Muscle layer of duodenum (tissue), 2 donors: Measurements from ENCODE around the gene SYCE3.
"Not testable (repeated sequence)": the region's sequence is repeated elsewhere in the genome, so short reads cannot be mapped to it uniquely, and the experiment has no call there.

ENCODE experiments used
- H3K27ac ChIP-seq: one replicate; pipeline ENCODE4 v1.7.0; 2013; ENCODE audit warnings: mild to moderate bottlenecking, low read length
- H3K27me3 ChIP-seq: one replicate; pipeline ENCODE4 v1.7.0; 2013; ENCODE audit warnings: low read depth, mild to moderate bottlenecking, control low read depth, low read length
- H3K36me3 ChIP-seq, 2 donors: one replicate each; pipeline ENCODE4 v1.7.0; 2013; ENCODE audit warnings: low read length in 2 of 2, control low read depth in 1 of 2, mild to moderate bottlenecking in 1 of 2; ENCODE audit not compliant: insufficient read depth in 2 of 2, control insufficient read depth in 1 of 2
- H3K4me1 ChIP-seq, 2 donors: one replicate each; pipeline ENCODE4 v1.7.0; 2013; ENCODE audit warnings: low read length in 2 of 2, mild to moderate bottlenecking in 2 of 2, control low read depth in 1 of 2, moderate library complexity in 1 of 2; ENCODE audit not compliant: insufficient read depth in 2 of 2, control insufficient read depth in 1 of 2
- H3K4me3 ChIP-seq, 2 donors: one replicate each; pipeline ENCODE4 v1.7.0; 2013; ENCODE audit warnings: low read length in 2 of 2, low read depth in 1 of 2, mild to moderate bottlenecking in 1 of 2
- H3K9me3 ChIP-seq, 2 donors: one replicate each; pipeline ENCODE4 v1.7.0; 2013; ENCODE audit warnings: low read length in 2 of 2, control low read depth in 1 of 2, mild to moderate bottlenecking in 1 of 2; ENCODE audit not compliant: control insufficient read depth in 1 of 2
- donor health status: healthy.

Gene SYCE3

GRCh38 chr22:50522208-50522805 is 40.4 kb downstream of the SYCE3 start:
- peaks cover 6 to 27% of the 10 kb centered on the region in 2 donors for H3K4me1 ChIP-seq
- H3K36me3 ChIP-seq = peaks cover 20 to 50% of the 10 kb centered on the region in 2 donors
- H3K9me3 ChIP-seq = no peaks in the 10 kb centered on the region
- no peak overlapping the region for H3K27ac ChIP-seq
- H3K4me3 ChIP-seq = no peak overlapping the region
- H3K27me3 ChIP-seq = no peaks in the 10 kb centered on the region

- peaks cover 22 to 56% of the 10 kb centered on the region in 2 donors for H3K36me3 ChIP-seq
- peaks cover 6 to 21% of the 10 kb centered on the region in 2 donors for H3K4me1 ChIP-seq
- no peak overlapping the region for H3K27ac ChIP-seq
- H3K27me3 ChIP-seq = no peaks in the 10 kb centered on the region
- no peak overlapping the region for H3K4me3 ChIP-seq
- H3K9me3 ChIP-seq = no peaks in the 10 kb centered on the region
Observed at GRCh38 chr22:50521710-50522109, 41.0 kb downstream of the SYCE3 start.

GRCh38 chr22:50520826-50521453 is 41.8 kb downstream of the SYCE3 start:
- Histone ChIP-seq H3K4me3 (no peak overlapping the region), H3K4me1 (peaks cover 6 to 14% of the 10 kb centered on the region in 2 donors), H3K27ac (no peak overlapping the region), H3K27me3 (no peaks in the 10 kb centered on the region), H3K9me3 (no peaks in the 10 kb centered on the region), H3K36me3 (peaks cover 28 to 59% of the 10 kb centered on the region in 2 donors)

- peaks cover 6 to 14% of the 10 kb centered on the region in 2 donors for H3K4me1 ChIP-seq
- H3K27ac ChIP-seq, H3K9me3 ChIP-seq, H3K4me3 ChIP-seq, H3K27me3 ChIP-seq: not testable (repeated sequence)
- H3K36me3 ChIP-seq = peaks cover 28 to 59% of the 10 kb centered on the region in 2 donors
Observed at GRCh38 chr22:50520184-50520583, 42.5 kb downstream of the SYCE3 start.

- Histone ChIP-seq H3K9me3 (no peaks in the 10 kb centered on the region), H3K4me3 (no peak overlapping the region), H3K27ac (no peak overlapping the region), H3K36me3 (peaks cover 28 to 59% of the 10 kb centered on the region in 2 donors), H3K27me3 (no peaks in the 10 kb centered on the region), H3K4me1 (peaks cover 0 to 5% of the 10 kb centered on the region in 2 donors)
Observed at GRCh38 chr22:50519151-50519550, 43.6 kb downstream of the SYCE3 start.

- Histone ChIP-seq H3K27ac (no peak overlapping the region), H3K36me3 (peaks cover 28 to 59% of the 10 kb centered on the region in 2 donors), H3K27me3 (no peaks in the 10 kb centered on the region), H3K4me1 (no peaks in the 10 kb centered on the region), H3K4me3 (no peak overlapping the region), H3K9me3 (no peaks in the 10 kb centered on the region)
Observed at GRCh38 chr22:50518606-50519005, 44.1 kb downstream of the SYCE3 start.

GRCh38 chr22:50517495-50518260 is 45.0 kb downstream of the SYCE3 start:
- H3K36me3 ChIP-seq = peaks cover 28 to 51% of the 10 kb centered on the region in 2 donors
- H3K27ac ChIP-seq = no peak overlapping the region
- no peaks in the 10 kb centered on the region for H3K9me3 ChIP-seq
- no peaks in the 10 kb centered on the region for H3K27me3 ChIP-seq
- H3K4me1 ChIP-seq = no peaks in the 10 kb centered on the region
- H3K4me3 ChIP-seq = no peak overlapping the region

GRCh38 chr22:50516891-50517290 is 45.8 kb downstream of the SYCE3 start:
- H3K27me3 ChIP-seq = no peaks in the 10 kb centered on the region
- peaks cover 21 to 43% of the 10 kb centered on the region in 2 donors for H3K36me3 ChIP-seq
- no peak overlapping the region for H3K4me3 ChIP-seq
- H3K27ac ChIP-seq = no peak overlapping the region
- H3K4me1 ChIP-seq = no peaks in the 10 kb centered on the region
- no peaks in the 10 kb centered on the region for H3K9me3 ChIP-seq

- no peaks in the 10 kb centered on the region for H3K4me1 ChIP-seq
- H3K36me3 ChIP-seq = peaks cover 19 to 35% of the 10 kb centered on the region in 2 donors
- no peaks in the 10 kb centered on the region for H3K27me3 ChIP-seq
- no peak overlapping the region for H3K4me3 ChIP-seq
- H3K9me3 ChIP-seq = no peaks in the 10 kb centered on the region
- H3K27ac ChIP-seq = no peak overlapping the region
Observed at GRCh38 chr22:50516068-50516467, 46.7 kb downstream of the SYCE3 start.

GRCh38 chr22:50513175-50513574 is 49.5 kb downstream of the SYCE3 start:
- H3K4me1 ChIP-seq = peaks cover 0 to 13% of the 10 kb centered on the region in 2 donors
- no peak overlapping the region for H3K4me3 ChIP-seq
- H3K36me3 ChIP-seq = peaks cover 14 to 18% of the 10 kb centered on the region in 2 donors
- H3K9me3 ChIP-seq = no peaks in the 10 kb centered on the region
- H3K27ac ChIP-seq = no peak overlapping the region
- H3K27me3 ChIP-seq = no peaks in the 10 kb centered on the region

GRCh38 chr22:50508897-50509296 is 53.8 kb downstream of the SYCE3 start:
- Histone ChIP-seq H3K27me3 (no peaks in the 10 kb centered on the region), H3K36me3 (peaks cover 0 to 13% of the 10 kb centered on the region in 2 donors), H3K27ac (peak overlapping the region; percentile 47), H3K4me1 (peaks cover 0 to 26% of the 10 kb centered on the region in 2 donors), H3K4me3 (peak overlapping the region; percentile 76 to 79), H3K9me3 (no peaks in the 10 kb centered on the region)
